ENCODE measurements around the gene RILPL2.

GRCh38 chr12:123410041-123410412 is 26.5 kb downstream of the RILPL2 start:
- TF ChIP-seq, protein P1, sequence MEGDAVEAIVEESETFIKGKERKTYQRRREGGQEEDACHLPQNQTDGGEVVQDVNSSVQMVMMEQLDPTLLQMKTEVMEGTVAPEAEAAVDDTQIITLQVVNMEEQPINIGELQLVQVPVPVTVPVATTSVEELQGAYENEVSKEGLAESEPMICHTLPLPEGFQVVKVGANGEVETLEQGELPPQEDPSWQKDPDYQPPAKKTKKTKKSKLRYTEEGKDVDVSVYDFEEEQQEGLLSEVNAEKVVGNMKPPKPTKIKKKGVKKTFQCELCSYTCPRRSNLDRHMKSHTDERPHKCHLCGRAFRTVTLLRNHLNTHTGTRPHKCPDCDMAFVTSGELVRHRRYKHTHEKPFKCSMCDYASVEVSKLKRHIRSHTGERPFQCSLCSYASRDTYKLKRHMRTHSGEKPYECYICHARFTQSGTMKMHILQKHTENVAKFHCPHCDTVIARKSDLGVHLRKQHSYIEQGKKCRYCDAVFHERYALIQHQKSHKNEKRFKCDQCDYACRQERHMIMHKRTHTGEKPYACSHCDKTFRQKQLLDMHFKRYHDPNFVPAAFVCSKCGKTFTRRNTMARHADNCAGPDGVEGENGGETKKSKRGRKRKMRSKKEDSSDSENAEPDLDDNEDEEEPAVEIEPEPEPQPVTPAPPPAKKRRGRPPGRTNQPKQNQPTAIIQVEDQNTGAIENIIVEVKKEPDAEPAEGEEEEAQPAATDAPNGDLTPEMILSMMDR (conservative IDR thresholded peaks at IDR 0.05): no peak
- no peak for TF ChIP-seq ZFX (IDR thresholded peaks at IDR 0.05)

Measured in C4-2B (cell line).